Amniotic epithelial cell (primary cell): Measurements from ENCODE around the gene BDKRB1.
"Not testable (repeated sequence)": the region's sequence is repeated elsewhere in the genome, so short reads cannot be mapped to it uniquely, and the experiment has no call there.

Experiments
- DNase-seq: peaks from one replicate; pipeline ENCODE4 v3.0.0-alpha.2; 2010; ENCODE audit warnings: low read depth

BDKRB1 gene

DNA sequence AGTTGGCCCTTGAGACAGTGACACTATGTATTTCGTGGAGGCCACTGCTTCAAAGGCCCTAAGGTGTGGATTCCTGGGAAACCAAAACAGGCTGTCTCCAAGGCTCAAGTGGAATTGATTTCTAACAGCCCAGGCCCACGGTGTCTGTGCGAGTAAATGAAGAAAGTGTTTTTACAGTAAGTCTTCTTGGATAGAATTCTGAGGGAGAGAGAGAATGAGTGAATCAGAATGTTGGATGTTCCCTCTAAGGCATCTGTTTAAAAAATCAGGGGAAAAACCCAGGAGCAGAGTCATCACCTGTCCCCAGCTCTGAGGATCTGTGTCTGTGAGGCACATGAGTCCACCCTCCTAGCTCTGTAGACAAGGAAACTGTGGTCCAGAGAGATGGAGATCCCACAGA lies 22.3 kb upstream of the BDKRB1 start:
- no peak for DNase-seq

DNA sequence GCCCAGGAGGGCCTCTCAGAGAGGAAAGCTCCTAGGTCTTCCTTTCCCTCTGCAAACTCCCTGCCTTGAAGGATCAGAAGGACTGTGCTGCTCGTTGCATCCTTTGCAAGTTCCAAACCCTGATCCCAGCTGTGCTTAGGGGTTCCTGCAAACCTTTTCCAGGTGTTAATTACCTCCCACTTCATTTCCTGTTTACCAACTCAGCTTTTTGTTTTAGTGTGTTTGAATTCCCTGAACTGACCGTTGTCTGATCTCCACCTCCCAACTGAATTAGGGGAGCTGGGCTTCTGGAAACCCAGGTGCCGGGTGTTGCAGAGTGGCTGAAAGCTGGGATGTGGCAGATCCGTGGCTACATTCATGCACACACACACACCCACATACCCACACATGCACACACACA lies 20.6 kb upstream of the BDKRB1 start:
- DNase-seq = no peak

DNA sequence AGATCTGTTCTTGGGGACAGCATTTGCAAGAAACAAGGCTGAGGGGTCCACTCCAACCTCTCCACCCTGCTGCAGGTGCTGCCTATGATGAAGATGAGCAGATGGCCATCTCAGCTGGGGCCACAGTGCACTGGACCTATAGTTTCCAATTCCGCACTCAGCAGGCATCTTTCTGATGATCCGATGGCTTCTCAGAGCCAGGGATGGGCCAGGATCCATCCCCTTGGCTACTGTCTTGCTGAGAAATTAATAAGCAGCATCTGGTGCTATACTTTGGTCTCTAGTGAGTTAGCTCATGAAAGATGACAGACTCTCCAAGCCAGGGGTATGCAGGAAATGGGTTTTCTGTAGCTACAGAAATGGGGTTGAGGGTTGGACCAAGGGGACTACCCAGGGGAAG lies 18.4 kb upstream of the BDKRB1 start:
- no peak for DNase-seq

DNA sequence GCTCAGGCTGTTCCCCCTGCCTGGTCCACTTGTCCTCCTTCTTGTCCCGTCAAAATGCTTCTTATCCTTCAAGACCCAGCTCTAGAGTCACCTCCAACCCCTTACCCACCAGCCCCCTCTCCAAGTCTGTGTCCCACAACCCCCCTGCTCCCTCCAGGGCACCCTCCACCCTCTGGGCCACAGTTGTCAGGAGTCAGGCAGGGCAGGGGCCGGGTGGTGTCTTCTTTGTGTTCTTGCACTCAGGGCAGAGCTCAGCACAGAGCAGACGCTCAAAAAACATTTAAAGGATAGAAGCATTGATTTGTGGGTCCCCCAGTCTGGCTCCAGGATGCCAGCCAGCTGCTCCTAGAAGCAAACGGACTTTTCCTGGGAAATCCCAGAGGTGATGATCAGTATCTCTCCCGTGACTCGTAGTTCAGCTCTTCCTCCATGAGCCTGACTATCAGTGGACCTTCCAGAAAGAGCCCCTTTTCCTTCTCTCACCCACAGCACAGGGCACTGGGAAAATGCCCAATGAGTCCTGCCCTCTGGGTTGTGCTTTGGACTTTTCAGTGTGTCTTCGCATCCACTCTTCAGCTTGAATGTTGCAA lies 17.2 kb upstream of the BDKRB1 start:
- DNase-seq = no peak

DNA sequence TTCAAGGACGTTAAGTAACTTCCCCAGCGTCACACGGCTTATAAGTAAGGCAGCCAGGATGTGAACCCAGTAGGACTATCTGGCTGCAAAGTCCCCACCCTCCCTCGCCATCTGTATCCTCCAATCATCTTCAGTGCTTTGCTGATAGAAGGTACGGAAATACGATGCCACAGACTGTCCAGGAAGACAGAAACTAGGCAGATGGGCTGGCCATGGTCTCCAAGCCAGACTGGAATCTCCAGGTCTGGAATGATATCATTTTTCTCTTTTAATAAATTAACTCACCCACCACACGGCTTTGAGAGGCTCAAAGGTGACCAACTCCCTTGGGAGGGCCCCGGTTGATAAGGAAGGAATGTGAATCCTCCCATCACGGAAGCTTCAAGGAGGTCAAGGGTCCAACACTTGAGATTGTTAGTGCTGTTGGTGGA lies 16.3 kb upstream of the BDKRB1 start:
- peak; percentile 91 for DNase-seq

DNA sequence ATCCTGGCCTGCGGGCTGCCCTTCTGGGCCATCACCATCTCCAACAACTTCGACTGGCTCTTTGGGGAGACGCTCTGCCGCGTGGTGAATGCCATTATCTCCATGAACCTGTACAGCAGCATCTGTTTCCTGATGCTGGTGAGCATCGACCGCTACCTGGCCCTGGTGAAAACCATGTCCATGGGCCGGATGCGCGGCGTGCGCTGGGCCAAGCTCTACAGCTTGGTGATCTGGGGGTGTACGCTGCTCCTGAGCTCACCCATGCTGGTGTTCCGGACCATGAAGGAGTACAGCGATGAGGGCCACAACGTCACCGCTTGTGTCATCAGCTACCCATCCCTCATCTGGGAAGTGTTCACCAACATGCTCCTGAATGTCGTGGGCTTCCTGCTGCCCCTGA lies 15.4 kb upstream of the BDKRB1 start:
- DNase-seq = no peak

DNA sequence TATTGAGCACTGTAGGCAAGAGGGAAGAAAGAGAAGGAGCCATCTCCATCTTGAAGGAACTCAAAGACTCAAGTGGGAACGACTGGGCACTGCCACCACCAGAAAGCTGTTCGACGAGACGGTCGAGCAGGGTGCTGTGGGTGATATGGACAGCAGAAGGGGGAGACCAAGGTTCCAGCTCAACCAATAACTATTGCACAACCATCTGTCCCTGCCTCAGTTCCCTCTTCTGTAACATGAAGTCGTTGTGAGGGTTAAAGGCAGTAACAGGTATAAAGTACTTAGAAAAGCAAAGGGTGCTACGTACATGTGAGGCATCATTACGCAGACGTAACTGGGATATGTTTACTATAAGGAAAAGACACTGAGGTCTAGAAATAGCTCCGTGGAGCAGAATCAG lies 13.9 kb upstream of the BDKRB1 start:
- DNase-seq = no peak

DNA sequence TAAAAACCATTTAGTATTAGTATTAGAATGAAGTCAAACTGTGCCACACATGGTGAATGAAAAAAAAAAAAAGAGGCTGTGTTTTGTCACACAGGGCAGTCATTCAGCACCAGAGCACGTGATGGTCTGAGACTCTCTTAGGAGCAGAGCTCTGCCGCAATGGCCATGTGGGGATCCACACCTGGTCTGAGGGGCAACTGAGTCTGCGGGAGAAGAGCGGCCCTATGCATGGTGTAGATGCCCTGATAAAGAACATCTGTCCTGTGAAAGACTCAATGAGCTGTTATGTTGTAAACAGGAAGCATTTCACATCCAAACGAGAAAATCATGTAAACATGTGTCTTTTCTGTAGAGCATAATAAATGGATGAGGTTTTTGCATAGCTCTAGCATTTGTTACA lies 12.2 kb upstream of the BDKRB1 start:
- DNase-seq = peak; percentile 57

DNA sequence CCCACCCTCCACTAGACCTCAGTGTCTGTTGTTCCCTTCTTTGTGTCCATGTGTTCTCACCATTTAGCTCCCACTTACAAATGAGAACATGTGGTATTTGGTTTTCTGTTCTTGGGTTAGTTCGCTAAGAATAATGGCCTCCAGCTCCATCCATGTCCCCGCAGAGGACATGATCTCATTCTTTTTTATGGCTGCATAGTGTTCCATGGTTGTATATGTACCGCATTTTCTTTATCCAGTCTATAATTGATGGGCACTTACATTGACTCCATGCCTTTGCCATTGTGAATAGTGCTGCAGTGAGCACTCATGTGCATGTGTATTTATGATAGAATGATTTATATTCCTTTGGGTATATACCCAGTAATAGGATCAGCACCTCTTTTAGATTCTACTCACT lies 10.9 kb upstream of the BDKRB1 start:
- DNase-seq = not testable (repeated sequence)

DNA sequence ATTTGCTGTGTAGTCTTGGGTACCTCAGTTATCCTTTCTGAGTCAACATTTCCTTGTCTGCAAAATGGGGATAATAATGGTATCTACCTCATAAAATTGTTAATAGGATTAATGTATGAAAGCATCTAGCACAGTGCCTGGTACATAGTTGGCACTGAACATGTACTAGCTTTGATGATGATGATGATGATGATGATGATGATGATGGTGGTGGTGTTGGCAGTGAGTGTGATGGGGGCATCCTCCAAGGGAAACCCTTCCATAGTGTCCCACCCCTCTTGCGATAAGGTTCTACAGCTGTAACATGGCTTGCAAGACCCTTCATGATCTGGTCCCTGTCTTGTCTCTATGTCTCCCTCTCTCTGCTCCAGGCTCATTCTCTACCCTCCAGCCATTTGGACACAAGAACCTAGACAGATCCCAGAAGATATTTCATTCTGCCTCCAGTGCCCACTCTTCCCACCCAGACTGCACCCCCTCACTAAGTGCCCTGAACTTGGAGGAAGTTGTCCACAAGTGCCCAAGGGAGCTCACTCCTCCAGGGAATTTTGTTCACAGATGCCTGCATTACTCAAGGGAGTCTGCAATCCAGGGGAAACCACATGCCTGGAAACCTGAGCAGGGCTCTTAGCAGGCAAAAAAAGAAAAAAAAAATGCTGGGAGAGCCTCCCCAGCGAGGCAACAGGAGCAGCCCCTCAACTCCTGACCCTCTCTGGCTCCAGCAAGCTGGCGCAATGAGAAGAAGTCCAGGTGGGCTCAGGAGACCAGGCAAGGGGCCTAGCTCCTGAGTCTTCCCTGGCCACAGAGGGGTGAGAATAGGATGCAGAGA lies 10.1 kb upstream of the BDKRB1 start:
- DNase-seq = peak; percentile 95

DNA sequence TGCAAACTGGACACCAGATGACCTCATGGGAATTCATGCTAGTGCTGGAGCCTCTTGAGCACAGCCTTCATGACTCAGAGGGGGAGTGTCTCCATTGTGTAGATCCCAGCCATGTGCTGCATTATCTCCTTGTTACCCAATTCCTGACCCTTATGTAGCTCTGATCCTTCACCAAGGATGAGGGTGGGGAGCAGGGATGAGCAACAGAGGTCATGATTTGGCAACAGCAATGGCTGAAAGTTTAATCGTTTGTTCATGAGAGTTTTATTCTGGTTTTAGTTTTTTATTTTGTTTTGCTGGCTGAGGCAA lies 9.5 kb upstream of the BDKRB1 start:
- DNase-seq = peak; percentile 100

DNA sequence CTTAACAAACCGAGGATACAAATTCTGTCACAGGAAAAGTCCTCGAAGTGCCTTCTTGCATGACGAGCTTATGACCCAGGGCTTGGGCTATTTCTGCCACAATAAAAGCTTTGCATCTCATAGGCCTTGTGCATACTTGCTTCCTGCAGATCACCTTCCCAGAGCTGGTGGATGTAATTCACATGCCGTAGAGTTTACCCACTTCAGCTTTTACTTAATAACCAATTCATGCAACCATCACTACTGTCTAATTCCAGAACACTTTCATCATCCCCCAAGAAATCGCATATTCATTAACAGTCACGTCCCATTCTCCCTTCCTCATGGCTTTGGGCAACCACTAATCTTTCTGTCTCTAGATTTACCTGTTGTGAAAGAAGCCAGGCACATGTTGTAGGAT lies 9.0 kb upstream of the BDKRB1 start:
- peak; percentile 81 for DNase-seq

DNA sequence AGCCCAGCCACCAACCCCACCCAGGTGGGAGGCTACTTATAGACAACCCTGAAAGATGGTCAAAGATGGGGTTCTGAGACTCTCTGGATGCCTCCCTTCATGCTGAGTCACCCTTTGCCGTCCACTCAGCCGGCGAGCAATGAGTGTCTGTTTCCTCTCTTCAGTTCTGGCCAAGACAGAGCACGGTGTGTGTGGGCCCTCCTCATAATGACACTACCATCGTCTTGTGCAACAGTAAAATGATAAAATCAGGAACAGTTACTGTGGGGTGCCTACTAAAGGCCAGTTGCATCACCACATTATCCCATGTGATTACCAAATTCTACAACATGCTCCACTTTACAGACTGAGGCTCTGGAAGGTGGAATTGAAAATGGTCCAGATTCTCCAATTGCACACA lies 7.0 kb upstream of the BDKRB1 start:
- DNase-seq = peak; percentile 99

DNA sequence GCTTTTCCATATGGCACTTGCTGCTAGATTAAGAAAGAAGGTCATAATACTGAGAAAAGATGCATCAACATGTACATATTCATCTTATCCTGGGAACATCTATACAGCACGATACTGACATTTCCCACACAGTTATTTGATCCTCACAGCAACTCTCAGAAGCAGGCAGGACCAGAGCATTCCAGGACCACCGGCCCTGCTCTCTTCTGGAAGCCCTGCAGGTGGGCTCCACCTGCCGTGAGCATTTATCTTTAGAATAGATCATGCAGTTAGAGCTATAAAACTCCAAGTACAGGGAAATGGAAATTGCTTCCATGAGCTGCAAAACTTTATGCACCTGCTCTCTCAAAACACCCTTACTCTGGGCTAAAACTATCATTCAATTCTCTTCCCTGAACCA lies 5.5 kb upstream of the BDKRB1 start:
- DNase-seq = no peak

DNA sequence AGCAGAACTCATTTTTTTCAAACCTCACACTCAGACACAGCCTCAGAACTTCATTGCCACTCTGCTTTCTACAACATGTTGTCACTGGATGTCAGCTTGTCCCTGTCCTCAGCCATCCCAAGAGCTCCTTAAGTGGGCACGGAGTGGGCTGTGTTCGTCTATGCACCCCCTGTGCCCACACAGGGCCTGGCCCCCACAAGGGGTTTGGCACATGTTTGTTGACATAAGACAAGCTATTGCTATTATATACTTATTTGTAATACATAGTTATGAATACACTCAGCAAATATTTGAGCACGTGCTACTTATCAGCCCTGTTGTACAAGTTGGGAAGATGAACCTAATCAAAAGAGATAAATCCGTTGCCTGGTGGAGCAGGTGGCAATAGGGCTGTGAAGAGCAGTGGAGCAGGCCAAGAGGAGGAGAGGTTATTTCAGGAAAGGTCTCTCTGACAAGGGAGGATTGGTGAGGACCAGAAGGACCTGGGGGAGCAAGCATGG lies 4.3 kb upstream of the BDKRB1 start:
- no peak for DNase-seq

DNA sequence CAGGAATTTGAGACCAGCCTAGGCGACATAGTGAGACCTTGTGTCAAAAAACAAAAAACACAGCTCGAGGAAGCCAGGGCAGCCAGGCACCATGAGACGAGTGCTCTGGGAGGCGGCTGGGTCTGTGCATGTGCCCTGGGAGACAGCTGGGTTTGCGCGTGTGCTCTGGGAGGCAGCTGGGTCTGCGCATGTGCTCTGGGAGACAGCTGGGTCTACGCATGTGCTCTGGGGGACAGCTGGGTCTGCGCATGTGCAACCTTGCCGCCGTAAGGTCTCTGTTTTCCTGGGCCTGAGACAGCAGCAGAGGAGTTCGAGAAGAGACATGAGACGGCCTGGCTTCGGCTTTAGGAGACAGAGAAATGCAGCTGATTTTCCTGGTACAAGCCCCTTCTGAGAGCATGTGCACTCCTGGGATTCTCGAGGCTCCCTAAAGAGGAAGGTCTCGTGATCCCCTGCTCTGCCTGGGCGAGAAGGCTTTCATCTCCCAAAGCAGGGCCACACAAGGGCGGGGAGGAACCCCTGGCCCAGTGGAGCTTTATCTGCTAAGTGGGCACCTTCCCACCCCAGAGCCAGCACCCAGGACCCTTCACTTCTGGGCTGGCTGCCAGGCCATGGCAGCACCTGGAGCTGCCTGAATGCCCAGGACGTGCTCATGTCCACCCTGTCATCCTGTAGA lies 3.5 kb upstream of the BDKRB1 start:
- peak; percentile 77 for DNase-seq

DNA sequence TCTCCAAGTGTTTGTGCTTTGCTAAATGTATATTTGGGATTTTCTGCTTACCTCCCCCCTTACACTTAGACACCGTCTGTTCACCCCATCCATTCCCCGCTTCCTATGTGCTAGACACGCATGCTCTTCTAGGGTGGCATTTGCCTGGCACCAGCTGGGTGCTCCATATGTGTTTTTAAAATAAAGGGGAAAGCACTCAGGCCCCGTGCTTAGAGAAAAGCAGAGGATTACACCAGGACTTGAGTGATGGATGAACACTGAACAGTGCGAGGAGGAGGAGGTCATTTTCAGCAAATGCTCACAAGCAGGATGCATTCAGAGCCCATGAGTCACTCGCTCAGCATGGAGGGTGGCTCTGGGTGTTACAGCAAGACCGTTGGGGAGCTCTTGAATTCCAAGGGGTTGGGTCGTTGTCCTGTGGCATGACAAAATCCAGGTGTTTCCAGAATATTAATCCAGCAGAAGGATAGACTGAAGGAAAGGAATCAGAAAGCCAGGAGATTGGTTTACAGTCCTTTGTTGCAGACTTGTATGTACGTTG lies 2.9 kb upstream of the BDKRB1 start:
- DNase-seq = peak; percentile 100

DNA sequence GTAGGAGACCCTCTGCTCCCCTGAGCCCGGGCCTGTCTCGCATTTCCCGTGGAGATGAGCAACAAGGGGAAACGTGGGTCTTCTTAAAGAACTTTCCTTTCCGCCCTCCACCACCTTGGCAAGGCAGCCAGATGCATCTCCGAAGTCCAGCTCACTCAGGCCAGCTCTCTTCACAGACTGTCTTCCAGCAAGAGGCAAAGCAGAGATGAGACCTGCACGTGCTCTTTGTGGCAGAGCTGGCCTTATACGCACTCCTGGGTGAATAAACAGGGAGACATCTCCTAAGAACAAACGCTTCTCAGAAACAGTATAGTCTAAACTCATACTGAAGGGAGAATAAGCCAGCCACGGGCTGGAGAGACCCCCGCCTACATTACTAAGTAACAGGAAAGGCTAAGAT lies 1.3 kb upstream of the BDKRB1 start:
- DNase-seq = peak; percentile 67

DNA sequence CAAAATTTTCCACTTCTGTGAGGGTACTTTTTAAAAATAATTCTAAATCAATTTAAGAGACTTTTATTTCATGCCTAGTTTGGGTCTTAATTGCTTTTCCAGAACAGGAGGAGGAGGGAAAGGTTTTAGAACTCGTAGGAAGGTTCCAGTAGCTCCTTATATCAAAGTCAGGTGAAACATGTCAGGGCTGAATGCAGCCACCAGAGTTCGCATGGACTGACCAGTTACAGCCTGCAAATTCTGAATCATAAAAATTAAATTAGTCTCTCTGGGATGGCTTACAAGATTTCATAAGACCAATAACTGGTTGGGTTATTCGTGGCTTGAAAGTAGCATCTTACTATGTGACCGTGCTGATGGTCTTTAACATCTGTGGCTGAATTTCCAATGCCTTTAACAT lies 397 bp downstream of the BDKRB1 start:
- peak; percentile 76 for DNase-seq

DNA sequence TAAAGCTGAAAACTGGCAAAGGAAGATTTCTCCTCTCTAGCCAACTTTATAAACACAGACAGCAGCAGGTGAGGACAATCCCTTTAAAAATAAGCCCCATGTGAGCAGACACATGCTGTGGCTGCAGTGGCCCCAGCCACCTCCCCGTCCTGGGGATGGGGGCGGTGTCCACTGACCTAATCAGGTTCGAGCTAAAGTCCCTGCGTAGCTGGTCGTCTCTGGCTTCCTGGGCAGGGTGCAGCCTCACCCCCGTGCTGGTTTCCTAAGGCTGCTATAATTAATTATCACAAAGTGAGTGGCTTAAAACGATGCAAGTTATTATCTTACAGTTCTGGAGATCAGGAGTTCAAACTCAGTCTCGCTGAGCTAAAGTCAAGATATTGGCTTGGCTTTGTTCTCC lies 1.0 kb downstream of the BDKRB1 start:
- no peak for DNase-seq

DNA sequence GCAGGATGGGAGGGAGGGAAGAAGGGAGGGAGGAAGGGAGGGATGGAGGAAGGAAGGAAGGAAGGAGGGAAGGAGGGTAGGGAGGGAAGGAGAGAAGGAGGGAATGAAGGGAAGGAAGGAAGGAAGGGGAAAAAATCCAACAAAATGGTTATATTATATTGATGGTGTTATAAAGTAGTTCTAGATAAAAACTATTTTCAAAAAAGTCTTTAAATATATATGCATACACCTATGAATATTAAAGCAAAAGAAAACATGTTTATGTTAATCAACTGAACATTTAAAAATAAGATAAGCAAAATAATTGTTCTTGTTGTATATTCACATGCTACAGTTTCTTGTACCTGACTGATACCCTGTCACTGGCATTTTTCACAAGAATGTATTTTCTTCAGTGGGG lies 1.9 kb downstream of the BDKRB1 start:
- no peak for DNase-seq

DNA sequence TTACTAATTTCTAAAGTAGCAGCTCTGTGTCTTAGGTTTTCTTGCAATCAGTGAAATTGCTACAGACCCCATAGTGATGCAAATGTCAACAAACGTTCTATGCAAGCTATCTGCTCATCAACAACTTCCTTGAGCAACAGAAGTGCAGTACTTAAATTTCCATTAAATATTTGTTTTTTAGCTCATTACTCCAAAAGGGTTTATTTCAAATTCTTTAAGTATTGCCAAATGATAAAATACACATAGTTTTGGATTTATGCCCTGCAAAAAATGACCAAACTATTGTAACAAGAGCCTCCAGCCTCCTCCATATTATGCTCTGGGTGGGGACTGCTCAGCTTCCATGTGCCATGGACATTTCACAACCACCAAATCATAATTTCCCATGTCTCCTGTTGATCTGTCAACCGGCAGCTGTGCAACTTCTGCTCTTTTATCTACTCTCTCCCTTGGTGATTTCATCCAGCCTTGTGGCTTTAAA lies 4.4 kb downstream of the BDKRB1 start:
- DNase-seq = peak; percentile 94

DNA sequence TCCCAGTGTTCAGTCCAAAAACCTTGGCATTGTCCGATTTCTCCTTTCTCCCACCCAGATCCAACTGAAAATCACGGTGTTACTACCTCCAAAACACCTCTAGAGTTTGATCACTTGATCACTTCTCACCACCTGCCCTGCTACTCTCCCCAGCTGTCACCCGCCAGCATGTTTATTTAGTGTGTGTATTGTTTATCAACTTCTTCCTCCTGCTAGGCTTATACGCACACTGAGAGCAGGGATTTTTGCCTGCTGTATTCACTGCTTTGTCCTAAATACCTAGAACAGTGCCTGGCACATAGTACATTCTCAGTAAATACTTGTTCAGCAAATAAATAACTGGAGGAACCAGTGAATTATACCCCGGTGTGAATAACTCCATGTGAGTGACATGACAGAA lies 5.0 kb downstream of the BDKRB1 start:
- DNase-seq = no peak
